ENCODE data around the gene INSYN2B.
"Not testable (repeated sequence)": the region's sequence is repeated elsewhere in the genome, so short reads cannot be mapped to it uniquely, and the experiment has no call there.

DNA sequence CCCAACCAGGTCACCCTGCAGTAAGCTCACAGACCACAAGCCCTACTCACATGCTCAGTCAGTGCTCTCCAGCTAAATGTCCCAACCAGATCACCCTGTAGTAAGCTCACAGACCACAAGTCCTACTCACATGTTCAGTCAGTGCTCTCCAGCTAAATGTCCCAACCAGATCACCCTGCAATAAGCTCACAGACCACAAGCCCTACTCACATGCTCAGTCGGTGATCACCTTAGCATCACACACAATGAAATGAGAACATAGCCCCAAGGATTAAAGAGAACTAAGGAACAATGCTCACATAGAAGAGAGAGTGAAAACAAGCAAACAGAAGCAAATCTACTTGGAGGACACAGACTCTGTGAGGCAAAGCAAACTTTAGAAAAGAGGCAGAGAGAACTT is 145.8 kb downstream of the INSYN2B start:
- TF ChIP-seq, protein P1, sequence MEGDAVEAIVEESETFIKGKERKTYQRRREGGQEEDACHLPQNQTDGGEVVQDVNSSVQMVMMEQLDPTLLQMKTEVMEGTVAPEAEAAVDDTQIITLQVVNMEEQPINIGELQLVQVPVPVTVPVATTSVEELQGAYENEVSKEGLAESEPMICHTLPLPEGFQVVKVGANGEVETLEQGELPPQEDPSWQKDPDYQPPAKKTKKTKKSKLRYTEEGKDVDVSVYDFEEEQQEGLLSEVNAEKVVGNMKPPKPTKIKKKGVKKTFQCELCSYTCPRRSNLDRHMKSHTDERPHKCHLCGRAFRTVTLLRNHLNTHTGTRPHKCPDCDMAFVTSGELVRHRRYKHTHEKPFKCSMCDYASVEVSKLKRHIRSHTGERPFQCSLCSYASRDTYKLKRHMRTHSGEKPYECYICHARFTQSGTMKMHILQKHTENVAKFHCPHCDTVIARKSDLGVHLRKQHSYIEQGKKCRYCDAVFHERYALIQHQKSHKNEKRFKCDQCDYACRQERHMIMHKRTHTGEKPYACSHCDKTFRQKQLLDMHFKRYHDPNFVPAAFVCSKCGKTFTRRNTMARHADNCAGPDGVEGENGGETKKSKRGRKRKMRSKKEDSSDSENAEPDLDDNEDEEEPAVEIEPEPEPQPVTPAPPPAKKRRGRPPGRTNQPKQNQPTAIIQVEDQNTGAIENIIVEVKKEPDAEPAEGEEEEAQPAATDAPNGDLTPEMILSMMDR (optimal IDR thresholded peaks at IDR 0.05 in 1 of 3, IDR thresholded peaks at IDR 0.05 in 1 of 3, conservative IDR thresholded peaks at IDR 0.05 in 1 of 3; ENCODE audit: extremely low read depth in 1 of 3, insufficient read depth in 2 of 3, low read length in 3 of 3), result not testable (repeated sequence)
- not testable (repeated sequence) for TF ChIP-seq EZH2 (IDR thresholded peaks at IDR 0.05; ENCODE audit: low read length)
